Measurements from ENCODE around the gene SERPING1.

The SERPING1 gene

GRCh38 chr11:57663975-57664374 lies 66.5 kb downstream of the SERPING1 start:
- TF ChIP-seq CEBPB (IDR thresholded peaks at IDR 0.05) (no peak), MAX (IDR thresholded peaks at IDR 0.05) (no peak), YY1 (IDR thresholded peaks at IDR 0.05; ENCODE audit: low read depth) (no peak), USF1 (IDR thresholded peaks at IDR 0.05) (no peak), TEAD4 (IDR thresholded peaks at IDR 0.05) (no peak), EP300 (IDR thresholded peaks at IDR 0.05; ENCODE audit: borderline replicate concordance) (no peak), EGR1 (IDR thresholded peaks at IDR 0.05) (no peak), TAF1 (IDR thresholded peaks at IDR 0.05; ENCODE audit: low read depth) (no peak), TCF12 (IDR thresholded peaks at IDR 0.05; ENCODE audit: low read depth) (no peak), ZBTB7A (IDR thresholded peaks at IDR 0.05; ENCODE audit: low read depth) (no peak), FOXM1 (IDR thresholded peaks at IDR 0.05; ENCODE audit: borderline replicate concordance, low read depth) (no peak), RAD21 (IDR thresholded peaks at IDR 0.05; ENCODE audit: low read depth) (no peak), REST (IDR thresholded peaks at IDR 0.05; ENCODE audit: low read depth) (no peak), NFIC (IDR thresholded peaks at IDR 0.05) (no peak), CREB1 (IDR thresholded peaks at IDR 0.05; ENCODE audit: low read depth) (no peak)

All from Ishikawa (cell line).